GM19099 (cell line): ENCODE measurements around the gene PARD3.

Experiments
- POLR2A ChIP-seq: IDR thresholded peaks from 3 replicates; pipeline ENCODE4 v1.6.1; 2011; ENCODE audit warnings: low read depth; ENCODE audit not compliant: insufficient read length; ENCODE audit errors: extremely low read depth

The PARD3 gene

GRCh38 chr10:34480345-34480744, 334.8 kb downstream of the PARD3 start:
- no peak for TF ChIP-seq POLR2A

DNA sequence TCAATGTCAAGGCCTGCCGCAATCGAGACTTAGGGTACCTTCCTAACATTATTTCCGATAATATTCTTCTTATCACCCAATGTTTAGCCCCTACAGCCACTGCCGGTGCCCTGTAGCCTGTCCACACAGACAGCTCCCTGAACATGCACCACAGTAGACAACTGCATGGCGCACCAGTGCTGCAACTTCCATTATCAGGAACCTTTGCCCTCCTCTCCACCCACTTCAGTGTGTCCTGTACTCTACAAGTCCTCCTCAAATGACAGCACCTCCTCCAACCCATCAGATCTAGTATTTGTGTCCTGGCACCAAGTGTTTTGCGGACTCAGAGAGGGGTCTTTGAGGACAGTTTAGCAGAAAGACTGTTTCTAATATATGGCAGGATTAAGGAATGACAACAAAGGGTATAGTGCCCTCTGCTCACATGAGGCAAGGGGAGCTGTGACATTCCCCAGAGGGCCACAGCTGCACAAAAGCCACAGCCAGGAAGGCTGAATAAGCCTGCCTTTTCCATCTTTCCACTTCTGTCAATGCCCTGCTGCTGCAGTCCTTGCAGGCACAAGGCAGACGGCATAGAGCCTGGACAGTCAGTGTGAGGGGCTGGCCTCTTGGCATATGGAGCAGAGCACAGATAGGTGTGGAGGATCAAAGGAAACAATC, 335.4 kb downstream of the PARD3 start:
- no peak for TF ChIP-seq POLR2A

DNA sequence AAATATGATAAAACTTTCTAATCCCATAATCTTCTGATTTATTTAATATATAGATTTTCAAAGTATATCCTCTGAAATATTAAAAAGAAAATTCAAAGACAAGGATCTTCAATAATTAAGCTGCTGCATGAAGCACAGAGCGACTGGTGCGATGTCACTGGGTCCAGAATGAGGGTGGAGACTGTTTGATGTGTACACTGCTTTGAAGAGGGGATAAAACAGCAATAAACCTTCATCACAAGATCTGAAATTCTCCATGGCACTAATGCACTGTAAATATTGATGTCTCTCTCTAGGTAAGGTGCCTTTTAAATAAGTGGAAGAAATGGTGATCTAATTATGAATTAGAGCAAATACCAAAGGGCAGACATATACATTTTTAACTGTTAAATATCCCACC, 337.8 kb downstream of the PARD3 start:
- no peak for TF ChIP-seq POLR2A

- no peak for TF ChIP-seq POLR2A
Measured at GRCh38 chr10:34476608-34477007, 338.5 kb downstream of the PARD3 start.

DNA sequence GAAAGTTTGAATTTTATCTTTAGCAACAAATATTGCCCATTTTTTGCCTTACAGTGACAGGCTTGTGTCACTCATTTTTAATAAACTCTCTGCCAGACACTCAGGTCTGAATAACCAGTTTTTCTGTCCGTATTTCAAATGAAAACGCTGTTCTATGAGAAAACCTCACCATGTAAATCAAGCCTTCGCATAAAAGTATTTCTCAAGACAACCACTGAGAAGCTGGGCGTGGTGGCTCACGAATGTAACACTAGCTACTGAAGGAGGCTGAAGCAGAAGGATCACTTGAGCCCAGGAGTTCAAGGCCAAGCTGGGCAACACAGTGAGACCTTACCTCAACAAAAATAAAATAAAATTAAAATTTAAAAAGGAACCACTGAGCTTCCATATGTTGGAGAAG, 339.3 kb downstream of the PARD3 start:
- TF ChIP-seq POLR2A: no peak

DNA sequence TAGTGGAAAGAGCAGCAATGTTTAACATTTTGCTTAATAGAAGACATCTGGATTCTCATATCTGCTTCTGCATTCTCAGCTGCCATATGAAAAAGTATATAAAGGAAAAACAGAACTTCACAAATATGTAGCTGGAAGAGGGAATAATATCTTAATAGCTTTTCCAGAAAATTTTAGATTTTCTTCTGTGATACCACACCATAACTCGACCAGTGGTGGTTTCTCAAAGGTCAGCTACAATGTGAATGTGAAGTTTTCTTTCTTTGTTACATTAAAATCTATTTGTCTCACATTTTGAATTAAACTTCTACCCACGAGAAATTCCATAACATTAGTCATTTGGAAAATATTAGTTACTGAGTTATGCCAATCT, 339.8 kb downstream of the PARD3 start:
- no peak for TF ChIP-seq POLR2A

DNA sequence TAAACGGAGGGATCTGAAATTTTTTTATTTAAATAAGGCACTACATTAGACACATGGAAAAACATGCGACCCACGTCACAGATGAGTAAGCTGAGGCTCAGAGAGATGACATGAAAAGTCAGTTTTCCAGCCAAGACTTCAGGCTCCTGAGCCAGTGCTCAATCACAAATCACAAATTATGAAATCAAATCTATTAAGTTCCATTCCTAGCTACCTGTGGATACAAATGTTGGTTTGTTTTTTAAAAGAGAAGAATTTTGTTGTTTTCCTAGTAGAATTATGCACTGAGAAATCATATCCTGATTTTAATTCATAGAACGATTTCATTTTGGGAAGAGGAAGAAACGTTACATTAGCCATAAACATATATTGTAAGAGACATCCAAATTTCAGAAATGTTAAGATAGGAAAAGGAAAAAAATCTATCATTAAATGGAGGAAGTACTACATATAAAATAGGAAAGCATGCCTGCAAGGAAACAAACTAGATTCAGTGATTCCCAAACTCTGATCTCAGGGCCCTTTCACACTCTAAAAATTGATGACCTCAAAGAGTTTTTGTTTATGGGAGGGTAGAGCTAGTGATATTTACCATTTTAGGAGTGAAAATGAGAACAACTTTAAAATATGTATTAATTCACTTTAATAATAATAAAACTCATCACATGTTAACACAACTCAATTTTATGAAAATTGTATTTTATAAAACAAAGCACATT, 340.4 kb downstream of the PARD3 start:
- no peak for TF ChIP-seq POLR2A

DNA sequence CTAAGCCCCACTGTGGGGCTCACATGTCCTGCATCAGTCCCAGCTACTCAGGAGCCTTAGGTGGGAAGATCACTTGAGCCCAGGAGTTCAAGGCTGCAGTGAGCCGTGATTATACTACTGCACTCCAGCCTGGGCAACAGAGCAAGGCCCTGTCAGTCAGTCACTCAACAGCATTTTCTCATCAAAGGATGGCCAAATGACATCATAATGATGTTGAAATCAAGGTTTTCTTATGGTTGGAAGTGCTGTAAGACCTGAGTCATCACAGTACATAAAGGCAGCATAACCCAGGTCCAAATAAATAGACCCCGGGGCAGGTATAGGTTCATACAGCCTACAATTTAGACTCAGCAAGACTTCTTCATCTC, 341.1 kb downstream of the PARD3 start:
- no peak for TF ChIP-seq POLR2A

- no peak for TF ChIP-seq POLR2A
Measured at GRCh38 chr10:34473174-34474008, 341.7 kb downstream of the PARD3 start.

DNA sequence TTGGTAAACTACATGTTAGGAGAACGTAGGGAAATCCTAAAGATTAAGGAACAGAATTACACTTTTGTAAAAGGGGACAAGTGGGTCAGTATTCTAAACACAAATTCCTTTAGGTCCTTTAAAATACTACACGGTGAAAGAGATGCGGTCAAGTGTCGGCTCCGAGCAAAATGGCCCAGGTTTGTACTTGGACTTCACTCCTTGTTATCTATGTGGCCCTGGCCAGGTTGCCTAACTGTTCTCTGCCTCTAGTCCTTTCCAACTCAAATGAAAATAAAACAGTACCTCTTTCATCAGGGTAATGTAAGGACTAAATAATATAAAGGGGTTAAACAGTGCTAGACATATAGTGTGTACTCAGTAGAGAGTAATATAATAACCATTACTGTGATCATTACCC, 344.8 kb downstream of the PARD3 start:
- no peak for TF ChIP-seq POLR2A

DNA sequence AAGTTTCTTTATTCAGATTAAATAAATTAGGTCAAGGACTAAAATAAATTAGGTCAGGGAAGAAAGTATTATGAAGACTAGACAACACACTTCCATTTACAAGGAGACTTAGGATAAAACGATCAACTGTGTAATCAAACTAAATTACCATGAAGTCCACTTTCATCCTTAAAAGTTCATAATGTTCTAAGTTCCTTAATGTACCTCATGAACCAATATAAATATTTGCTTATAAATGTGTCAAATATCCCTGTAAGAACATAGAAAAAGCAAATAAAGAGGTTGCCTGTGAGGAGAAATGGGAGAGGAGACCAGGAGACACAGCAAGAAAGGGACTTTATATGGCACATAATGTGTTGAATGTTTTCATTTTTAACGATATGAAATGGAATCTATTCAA, 345.6 kb downstream of the PARD3 start:
- no peak for TF ChIP-seq POLR2A

GRCh38 chr10:34467902-34468301, 347.2 kb downstream of the PARD3 start:
- no peak for TF ChIP-seq POLR2A

DNA sequence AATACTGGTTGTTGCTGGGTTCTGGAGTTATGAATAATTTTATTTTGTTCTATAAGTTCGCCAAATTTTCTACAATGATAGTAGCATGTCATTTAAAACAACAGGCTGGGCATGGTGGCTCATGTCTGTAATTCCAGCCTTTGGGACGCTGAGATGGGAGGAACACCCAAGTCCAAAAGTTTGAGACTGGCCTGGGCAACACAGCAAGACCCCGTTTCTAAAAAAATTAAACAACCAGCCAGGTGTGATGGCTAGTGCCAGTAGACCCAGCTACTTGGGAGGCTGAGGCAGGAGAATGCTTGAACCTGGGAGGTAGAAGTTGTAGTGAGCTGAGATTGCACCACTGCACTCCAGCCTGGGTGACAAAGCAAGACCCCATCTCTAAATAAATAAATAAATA, 347.7 kb downstream of the PARD3 start:
- no peak for TF ChIP-seq POLR2A

- no peak for TF ChIP-seq POLR2A
Measured at GRCh38 chr10:34465678-34466077, 349.4 kb downstream of the PARD3 start.

DNA sequence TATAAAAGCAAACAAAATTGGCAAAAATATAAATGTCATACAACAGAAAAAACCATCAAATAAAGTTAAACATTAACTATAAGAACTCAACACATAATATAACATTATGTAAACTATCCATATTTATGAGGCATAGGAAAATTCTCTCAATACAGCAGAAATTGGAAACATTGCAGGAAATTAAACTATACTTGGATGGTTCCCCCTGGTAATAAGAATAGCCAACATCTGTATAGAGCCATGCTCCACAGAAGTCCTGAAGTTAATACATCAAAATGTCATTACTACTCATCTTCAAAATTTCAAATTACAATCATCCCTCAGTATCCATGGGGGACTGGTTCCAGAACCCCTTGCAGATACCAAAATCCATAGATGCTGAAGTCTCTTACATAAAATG, 350.5 kb downstream of the PARD3 start:
- no peak for TF ChIP-seq POLR2A

DNA sequence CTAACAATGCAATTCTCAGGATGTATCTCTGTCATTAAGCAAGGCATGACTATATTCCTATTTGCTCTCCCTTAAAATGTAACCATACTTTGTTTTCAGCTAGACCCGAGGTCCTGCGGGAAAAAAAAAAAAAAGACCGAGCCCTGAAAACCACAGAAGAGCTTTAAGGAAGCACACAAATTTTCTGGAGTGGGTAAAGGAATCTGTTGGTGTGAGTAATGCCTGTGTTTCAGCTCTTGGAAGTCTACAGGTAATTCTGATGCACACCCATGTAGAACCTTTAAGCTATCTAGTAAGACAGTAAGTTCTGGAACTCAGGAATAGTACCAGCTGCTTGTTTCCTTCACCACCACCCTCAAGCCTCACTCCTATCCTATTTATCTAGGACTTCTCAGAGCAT, 351.1 kb downstream of the PARD3 start:
- no peak for TF ChIP-seq POLR2A
